ENCODE data around the gene DAP. TPM values are rescaled to one million over a fixed set of nuclear protein-coding genes. Genes with fewer than 3 reads are reported as not detected.

DAP gene
- total RNA-seq, 1 experiment from 2014 or later: 108 TPM

- H3K4me1 ChIP-seq (ENCODE audit: control insufficient read depth, insufficient read depth, low read length): no peaks in the 10 kb centered on the region; the same call in 1 of the 2 replicates
- H3K36me3 ChIP-seq (ENCODE audit: control insufficient read depth, insufficient read depth, low read length): no peaks in the 10 kb centered on the region
- DNase-seq (ENCODE audit: low read depth, low spot score) (no peak), ATAC-seq (no peak)
- no peak overlapping the region for H3K4me3 ChIP-seq (ENCODE audit: low read depth in 2 of 2, low read length in 2 of 2)
- intact Hi-C loops (cut with micrococcal nuclease; ENCODE audit: unreplicated experiment) (no loop called here), in situ Hi-C loops (cut with HindIII; ENCODE audit: low pct_unique_long_range_greater_than_20kb, low sequenced_read_pairs) (no loop called here)
- no peaks in the 10 kb centered on the region for H3K9me3 ChIP-seq (ENCODE audit: control insufficient read depth, insufficient read depth, low read depth, low read length)
- H3K27ac ChIP-seq (ENCODE audit: low read length): no peak overlapping the region
- no peaks in the 10 kb centered on the region for H3K27me3 ChIP-seq (ENCODE audit: control insufficient read depth, insufficient read depth, low read length)
- TF ChIP-seq TCF7L2 (IDR thresholded peaks at IDR 0.05; ENCODE audit: low read depth, low read length): no peak
- TF ChIP-seq, protein P1, sequence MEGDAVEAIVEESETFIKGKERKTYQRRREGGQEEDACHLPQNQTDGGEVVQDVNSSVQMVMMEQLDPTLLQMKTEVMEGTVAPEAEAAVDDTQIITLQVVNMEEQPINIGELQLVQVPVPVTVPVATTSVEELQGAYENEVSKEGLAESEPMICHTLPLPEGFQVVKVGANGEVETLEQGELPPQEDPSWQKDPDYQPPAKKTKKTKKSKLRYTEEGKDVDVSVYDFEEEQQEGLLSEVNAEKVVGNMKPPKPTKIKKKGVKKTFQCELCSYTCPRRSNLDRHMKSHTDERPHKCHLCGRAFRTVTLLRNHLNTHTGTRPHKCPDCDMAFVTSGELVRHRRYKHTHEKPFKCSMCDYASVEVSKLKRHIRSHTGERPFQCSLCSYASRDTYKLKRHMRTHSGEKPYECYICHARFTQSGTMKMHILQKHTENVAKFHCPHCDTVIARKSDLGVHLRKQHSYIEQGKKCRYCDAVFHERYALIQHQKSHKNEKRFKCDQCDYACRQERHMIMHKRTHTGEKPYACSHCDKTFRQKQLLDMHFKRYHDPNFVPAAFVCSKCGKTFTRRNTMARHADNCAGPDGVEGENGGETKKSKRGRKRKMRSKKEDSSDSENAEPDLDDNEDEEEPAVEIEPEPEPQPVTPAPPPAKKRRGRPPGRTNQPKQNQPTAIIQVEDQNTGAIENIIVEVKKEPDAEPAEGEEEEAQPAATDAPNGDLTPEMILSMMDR (IDR thresholded peaks at IDR 0.05): no peak
- TF ChIP-seq POLR2AphosphoS5 (IDR thresholded peaks at IDR 0.05; ENCODE audit: low read depth, low read length): no peak
- no peak for TF ChIP-seq REST (IDR thresholded peaks at IDR 0.05; ENCODE audit: insufficient read depth in 1 of 2, low read depth in 2 of 2, low read length in 1 of 2)
- no peak for TF ChIP-seq SIN3A (IDR thresholded peaks at IDR 0.05; ENCODE audit: borderline replicate concordance, insufficient read depth, low read depth, low read length)
- CTCF ChIA-PET: no interaction called here
- POLR2A ChIA-PET: no interaction called here
- BruUV-seq (replicated peaks): no TSS peak
Measured at GRCh38 chr5:10648806-10649665, 112.0 kb downstream of the DAP start.

- ChIA-PET POLR2A (no interaction called here), CTCF (no interaction called here)
- intact Hi-C loops (cut with micrococcal nuclease; ENCODE audit: unreplicated experiment): no loop called here
- no TSS peak for BruUV-seq (replicated peaks)
- no peaks in the 10 kb centered on the region for H3K36me3 ChIP-seq (ENCODE audit: control insufficient read depth, insufficient read depth, low read length)
- no peak for TF ChIP-seq REST (IDR thresholded peaks at IDR 0.05; ENCODE audit: insufficient read depth in 1 of 2, low read depth in 2 of 2, low read length in 1 of 2)
- TF ChIP-seq, protein P1 (IDR thresholded peaks at IDR 0.05): no peak
- no peak for TF ChIP-seq TCF7L2 (IDR thresholded peaks at IDR 0.05; ENCODE audit: low read depth, low read length)
- no peak for TF ChIP-seq SIN3A (IDR thresholded peaks at IDR 0.05; ENCODE audit: borderline replicate concordance, insufficient read depth, low read depth, low read length)
- no peak for TF ChIP-seq POLR2AphosphoS5 (IDR thresholded peaks at IDR 0.05; ENCODE audit: low read depth, low read length)
- H3K4me1 ChIP-seq (ENCODE audit: control insufficient read depth, insufficient read depth, low read length): no peaks in the 10 kb centered on the region; the same call in 1 of the 2 replicates
- no peaks in the 10 kb centered on the region for H3K27me3 ChIP-seq (ENCODE audit: control insufficient read depth, insufficient read depth, low read length)
- no peak for ATAC-seq
- in situ Hi-C loops (cut with HindIII; ENCODE audit: low pct_unique_long_range_greater_than_20kb, low sequenced_read_pairs): no loop called here
- H3K27ac ChIP-seq (ENCODE audit: low read length): no peak overlapping the region
- DNase-seq (ENCODE audit: low read depth, low spot score): no peak
- H3K4me3 ChIP-seq (ENCODE audit: low read depth in 2 of 2, low read length in 2 of 2): no peak overlapping the region
- no peaks in the 10 kb centered on the region for H3K9me3 ChIP-seq (ENCODE audit: control insufficient read depth, insufficient read depth, low read depth, low read length)
Measured at GRCh38 chr5:10647640-10648039, 113.4 kb downstream of the DAP start.
